HG02885 (cell line): ENCODE results near the gene TMEM198.

Source experiments
- ATAC-seq: cut with Tn5 transposase; IDR thresholded peaks from one replicate; pipeline ENCODE4 v1.9.1; 2021; ENCODE audit warnings: mild to moderate bottlenecking; ENCODE audit not compliant: unreplicated experiment, poor library complexity

Gene TMEM198

DNA sequence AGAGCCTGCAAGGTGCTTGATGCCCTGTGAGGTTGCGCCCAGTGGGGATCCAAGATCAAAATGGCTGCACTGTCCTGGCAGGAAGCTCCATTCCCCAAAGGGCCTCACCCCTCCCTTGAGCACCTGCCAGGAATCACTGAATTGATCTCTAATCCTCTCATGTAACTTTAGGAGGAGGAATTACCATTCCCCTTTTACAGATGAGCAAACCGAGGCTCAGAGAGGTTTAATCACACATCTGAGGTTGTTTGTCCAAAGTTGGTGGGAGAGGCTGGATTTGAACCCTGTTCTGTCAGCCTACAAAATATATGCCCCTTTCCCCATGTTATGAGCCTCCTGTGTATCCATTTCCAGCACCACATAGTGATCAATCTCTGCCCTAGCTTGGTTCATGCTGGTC, 19.0 kb upstream of the TMEM198 start:
- ATAC-seq: no peak

DNA sequence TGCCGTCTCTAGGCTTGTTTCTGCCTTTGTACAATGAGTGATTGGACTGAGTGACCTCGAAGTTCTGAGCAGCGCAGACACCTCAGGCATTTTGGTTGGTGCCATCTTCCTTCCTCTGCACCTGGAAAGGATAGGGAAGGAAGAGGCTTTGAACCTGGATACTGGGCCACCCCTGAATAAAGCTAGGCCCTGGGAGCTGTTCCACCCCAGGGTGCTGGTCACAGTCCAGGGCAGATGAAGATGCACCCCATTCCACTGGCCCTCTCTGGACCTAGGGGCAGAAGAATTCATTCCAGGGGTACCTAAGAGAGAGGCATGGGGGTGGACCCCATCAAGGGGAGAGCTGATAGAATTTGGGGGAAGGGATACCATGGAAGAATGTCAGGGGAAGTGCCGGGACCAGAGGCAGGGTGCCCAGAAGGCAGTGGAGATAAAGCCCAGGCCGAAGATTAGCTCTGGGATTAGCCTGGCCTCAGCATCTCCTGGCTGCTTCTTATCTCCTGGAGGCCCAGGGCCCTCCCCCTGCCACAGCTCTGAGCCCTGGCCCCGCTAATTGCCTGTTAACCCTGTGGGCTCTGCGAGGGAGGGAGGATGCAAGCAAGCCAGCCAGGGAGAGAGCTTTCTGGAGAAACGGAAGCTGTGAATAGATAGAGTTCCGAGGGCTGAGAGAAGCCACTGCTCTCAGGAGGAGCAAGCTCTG, 18.1 kb upstream of the TMEM198 start:
- ATAC-seq: no peak

DNA sequence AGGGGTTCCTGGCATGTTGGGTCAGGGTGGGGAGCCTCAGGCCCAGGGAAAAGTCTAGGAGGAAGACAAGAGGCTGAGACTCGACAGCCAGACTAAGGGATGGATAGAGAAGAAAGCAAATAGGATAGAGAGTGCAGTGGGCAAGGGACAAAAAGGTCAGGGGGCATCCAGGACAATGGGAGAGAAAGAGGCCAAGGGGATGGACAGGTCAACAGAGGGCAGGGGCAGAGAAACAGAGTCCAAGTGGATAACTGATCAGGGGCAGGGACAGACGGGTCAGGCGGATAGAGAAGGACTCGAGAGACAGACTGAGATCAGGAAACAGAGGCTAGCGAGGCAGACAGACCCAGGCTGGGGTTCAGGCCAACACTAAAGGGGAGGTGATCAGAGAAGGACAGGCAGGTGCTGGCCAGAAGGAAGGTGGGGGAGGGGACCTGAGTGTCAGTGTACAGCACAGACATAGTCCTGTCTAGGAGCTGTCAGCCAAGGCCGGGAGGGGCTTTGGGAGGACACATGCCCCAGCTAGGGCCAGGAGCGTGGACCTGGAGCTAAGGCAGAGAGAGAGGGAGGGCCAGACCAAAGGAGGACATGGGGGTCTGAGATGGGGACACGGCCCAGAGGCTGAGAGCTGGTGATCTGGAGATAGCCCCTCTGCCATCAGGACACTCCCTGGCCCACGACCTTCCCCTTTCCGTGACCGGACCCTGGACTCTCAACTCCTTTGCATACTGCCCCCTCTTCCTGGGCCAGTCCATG, 17.3 kb upstream of the TMEM198 start:
- no peak for ATAC-seq

DNA sequence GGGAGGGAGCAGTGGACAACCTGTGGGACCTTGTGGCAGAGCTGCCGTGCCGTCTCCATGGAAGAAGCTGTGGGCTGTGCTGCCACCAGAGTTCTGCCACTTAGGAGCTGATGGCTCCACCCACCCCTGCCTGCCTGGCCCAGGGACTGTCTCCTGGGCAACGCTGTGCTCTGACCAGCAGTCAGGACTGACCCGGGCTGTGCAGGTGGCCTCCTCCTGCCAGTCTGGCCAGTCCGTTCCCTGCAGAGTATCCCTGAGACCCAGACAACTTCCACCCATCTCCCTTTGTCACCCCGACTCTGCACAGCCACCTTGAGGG, 16.8 kb upstream of the TMEM198 start:
- no peak for ATAC-seq

DNA sequence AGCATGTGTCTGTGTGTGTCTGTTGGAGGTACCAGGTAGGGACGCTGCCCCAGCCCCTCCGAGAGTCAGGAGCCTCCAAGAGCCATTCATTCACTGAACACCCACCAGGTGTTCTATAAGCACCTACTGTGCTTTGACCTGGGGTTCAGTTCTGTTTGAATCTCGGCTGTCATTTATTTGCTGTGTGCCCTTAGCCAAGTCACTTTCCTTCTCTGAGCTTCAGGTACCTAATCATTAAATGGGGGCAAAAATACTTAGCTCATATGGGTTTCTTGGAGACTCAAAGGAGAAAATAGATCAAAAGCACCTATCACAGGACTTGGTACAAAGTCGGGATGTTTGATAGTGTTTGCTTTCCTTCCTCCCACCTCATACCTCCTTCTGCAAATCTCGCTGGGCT, 16.4 kb upstream of the TMEM198 start:
- no peak for ATAC-seq

DNA sequence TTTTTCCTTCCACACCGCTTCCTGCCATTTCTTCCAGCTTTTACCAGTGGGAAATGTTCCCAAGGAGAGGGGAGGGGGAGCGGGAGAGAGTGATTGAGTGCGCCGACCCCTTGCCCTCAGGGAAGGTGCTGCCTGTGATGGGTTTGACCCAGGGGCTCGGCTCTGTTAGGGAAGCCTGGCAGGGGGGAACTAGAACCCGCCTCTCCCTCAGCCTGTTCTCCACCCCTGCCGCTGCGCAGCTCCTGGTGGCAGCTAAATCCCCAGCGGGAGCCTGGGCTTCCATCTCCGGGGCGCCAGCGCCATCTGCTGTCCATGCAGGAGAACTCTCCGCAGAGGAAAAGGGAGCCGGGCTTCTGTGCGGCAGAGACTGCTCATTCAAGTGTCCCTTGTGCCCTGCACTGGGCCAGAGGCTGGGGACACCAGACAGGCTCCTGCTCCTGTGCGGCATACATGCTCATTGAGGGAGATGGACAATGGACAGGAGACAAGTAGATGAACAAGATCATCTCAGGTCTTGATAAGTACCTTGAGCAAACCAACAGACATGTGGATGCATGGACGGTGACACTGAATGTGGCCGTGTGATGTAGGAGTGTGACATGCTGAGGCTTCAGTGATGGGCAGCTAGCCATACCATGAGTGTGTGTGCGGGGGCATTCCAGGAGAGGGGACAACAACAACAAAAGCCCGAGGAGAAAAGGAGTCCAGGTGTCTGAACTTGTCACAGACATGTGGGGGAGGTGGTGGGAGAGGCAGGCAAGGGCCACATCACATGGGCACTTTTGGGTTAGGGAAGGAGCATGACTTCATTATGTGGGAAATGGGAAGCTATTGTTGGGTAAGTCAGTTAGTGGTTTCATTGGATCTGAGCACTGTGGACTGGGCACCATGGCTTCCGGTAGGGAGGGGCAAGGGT, 13.5 kb upstream of the TMEM198 start:
- ATAC-seq: peak; percentile 89

DNA sequence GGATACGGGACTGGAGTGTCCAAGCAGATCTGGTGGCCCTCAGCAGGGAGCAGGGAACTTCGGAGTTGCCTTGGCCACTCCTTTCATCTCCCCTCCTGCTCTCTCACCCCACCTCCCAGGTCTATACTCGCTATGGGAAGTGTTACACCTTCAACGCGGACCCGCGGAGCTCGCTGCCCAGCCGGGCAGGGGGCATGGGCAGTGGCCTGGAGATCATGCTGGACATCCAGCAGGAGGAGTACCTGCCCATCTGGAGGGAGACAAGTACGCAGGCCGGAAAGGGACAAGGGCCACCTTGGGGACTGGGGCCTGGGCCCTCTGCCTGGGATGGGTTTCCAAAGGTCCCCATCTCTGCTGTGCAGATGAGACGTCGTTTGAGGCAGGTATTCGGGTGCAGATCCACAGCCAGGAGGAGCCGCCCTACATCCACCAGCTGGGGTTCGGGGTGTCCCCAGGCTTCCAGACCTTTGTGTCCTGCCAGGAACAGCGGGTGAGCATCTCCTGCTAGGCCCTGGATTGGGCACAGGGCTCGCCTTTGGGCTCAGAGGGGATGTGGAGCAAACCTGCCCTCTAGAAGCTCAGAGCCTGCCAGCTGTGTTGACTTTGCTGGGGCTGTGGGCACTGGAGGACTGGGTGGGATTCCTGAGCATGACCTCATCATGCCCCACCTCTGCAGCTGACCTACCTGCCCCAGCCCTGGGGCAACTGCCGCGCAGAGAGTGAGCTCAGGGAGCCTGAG, 12.0 kb upstream of the TMEM198 start:
- ATAC-seq: no peak

DNA sequence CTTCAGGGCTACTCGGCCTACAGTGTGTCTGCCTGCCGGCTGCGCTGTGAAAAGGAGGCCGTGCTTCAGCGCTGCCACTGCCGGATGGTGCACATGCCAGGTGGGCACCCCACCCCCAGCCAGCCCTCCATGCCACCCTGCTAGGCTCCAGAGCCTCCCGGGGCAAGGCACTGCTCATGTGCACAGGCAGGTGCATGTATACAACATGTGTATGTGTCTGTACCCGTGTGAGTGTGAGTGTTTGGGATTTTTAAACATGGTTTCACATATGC, 11.5 kb upstream of the TMEM198 start:
- no peak for ATAC-seq

DNA sequence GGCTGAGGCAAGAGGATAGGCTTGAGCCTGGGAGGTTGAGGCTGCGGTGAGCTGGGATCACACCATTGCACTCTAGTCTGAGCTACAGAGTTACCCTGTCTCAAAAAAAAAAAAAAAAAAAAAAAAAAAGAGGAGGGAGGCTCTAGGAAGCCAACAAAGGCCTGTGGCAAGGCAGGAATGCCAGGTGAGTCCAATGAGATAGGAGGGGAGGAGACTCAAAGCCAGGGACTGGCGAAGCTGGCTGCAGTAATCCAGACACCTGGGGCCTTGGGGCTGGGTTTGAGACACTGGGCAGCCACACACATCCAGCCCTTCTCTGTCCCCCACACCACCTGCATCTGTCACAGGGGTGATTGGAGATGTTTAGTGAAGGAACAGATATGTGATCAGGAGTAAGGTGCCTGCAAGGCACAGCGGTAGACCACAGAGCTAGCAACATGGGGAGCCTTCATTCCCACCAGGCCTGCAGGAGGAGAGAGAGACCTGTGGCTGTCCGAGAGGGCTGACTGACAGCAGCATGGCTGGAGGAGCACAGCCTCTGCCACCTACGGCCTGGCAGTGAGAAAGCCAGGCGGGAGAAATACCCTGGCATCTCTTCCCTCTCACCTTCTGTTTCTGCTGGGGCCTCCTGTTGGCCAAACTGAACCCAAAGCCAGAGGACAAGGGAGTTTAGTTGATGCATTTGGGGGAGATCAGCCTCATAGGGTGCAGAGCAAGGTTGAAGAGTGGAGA, 9.7 kb upstream of the TMEM198 start:
- ATAC-seq: no peak

DNA sequence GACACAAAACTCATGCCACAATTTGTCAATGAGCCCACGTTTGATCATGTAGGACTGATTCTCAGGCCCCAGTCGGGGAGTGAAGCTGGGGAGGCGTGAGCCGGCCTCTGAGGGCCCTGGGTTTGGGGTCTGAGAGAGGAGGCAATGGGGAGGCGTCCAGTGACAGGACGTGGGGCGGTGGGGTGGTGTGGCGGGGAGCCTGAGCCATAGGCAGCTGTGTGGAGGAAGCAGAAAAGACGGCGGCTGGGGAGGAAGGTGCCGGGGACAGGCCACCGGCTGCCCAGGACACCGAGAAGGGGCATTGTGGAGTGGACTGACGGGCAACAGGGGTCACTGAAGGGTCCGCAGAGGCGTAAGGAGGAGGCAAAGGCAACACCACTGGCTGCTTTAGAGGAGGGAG, 7.4 kb upstream of the TMEM198 start:
- no peak for ATAC-seq

DNA sequence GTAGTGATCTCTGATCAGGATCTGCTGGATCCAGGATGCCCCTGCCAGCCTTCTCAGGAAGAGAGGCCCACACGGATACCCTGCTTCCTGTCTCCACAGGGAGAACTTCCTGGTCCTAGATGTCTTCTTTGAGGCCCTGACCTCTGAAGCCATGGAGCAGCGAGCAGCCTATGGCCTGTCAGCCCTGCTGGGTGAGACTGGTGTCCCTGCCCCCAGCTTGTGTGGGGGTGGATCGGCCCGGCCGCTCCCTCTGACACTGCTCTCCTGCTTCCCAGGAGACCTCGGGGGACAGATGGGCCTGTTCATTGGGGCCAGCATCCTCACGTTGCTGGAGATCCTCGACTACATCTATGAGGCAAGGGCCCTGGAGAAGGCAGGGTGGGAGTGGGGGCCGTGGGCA, 6.9 kb upstream of the TMEM198 start:
- no peak for ATAC-seq

DNA sequence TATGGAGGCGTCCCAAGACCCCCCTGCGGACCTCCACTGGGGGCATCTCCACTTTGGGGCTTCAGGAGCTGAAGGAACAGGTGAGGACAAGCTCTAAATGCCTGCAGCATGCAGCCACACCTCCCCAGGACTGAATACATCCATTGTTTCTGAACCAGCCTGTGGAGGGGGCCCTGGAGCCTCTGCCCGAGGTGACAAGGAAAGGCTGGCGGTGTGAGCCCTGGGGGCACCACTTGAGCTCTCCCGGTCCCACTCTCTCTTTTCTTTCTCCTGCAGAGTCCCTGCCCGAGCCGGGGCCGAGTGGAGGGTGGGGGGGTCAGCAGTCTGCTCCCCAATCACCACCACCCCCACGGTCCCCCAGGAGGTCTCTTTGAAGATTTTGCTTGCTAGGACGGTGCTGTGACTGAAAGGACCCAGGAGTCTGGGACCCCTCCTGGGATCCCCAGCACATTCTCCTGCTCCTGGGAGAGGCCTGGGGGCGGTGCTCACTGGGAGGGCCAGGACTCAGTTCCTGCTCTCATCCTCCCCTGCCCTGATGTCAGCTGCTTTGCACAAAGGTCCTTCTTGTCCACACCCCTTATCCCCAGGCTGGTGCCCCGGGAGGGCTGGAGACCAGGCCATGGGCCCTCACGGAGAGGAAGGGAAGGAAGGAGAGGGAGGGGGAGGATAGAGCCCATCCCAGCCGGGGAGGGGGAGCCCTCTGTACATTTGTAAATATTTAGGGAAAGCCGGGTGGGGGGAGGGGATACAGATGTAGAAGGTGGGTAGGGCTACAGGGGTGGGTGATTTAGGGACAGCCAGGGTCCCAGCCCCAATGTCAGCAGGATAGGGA, 6.0 kb upstream of the TMEM198 start:
- ATAC-seq: no peak

DNA sequence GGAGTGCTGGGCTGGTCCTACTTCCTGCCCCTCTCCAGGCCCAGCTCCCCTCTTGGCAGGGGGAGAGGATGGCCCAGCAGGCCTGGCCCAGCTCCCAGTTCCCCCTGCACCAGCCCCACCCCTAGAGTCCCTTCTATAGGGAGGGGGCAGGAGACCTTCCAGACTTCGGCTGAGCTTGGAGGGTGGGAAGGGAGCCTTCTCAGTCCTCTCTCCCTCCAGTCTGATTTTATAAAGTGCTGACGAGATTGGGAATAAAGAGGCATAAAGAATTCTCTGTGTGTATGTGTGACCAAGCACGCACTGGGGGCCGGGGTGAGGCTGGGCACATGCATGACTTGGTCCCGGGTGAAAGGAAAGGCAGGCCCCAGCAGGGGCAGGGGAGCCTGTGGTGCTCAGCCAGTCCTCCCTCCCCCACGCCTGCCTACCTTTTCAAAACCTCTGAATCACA, 5.3 kb upstream of the TMEM198 start:
- no peak for ATAC-seq

DNA sequence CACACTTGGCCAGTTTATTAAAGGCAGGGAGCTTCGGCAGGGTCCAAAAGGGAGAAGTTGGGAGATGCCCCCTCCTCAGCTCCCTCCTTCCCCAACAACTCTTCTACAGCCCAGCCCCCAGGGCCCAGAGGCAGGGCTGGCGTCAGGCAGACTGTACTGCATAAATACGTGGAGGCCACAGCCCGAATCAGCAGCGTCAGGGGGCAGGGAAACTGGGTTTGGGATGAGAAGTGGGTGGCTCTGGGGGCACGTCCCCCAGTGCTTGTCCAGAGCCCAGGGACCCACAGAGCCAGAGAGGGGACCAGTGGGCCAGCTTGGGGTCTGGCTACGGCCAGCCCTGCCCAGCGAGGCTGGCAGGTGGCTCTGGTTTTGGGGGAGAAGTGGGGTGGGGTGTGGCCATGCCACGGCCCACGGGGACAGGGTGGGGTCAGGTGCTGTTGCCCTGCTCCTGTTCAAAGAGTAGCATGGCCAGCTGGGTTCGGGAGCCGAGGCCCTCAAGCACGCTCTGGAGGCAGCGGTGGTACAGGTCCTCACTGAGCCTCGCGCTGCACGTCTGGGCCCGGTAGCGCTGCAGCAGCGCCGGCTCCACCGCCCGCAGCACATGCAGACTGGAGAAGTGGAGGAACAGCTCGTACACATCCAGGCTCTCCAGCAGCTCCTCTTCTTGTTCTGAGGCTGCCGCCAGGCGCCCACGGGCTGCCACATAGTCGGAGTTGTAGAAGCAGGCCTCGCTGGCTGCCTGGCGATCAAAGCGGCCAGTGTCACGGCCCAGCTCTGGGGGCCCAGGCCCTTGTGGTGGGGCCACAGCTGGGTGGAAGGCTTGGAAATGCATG, 4.7 kb upstream of the TMEM198 start:
- ATAC-seq: no peak

DNA sequence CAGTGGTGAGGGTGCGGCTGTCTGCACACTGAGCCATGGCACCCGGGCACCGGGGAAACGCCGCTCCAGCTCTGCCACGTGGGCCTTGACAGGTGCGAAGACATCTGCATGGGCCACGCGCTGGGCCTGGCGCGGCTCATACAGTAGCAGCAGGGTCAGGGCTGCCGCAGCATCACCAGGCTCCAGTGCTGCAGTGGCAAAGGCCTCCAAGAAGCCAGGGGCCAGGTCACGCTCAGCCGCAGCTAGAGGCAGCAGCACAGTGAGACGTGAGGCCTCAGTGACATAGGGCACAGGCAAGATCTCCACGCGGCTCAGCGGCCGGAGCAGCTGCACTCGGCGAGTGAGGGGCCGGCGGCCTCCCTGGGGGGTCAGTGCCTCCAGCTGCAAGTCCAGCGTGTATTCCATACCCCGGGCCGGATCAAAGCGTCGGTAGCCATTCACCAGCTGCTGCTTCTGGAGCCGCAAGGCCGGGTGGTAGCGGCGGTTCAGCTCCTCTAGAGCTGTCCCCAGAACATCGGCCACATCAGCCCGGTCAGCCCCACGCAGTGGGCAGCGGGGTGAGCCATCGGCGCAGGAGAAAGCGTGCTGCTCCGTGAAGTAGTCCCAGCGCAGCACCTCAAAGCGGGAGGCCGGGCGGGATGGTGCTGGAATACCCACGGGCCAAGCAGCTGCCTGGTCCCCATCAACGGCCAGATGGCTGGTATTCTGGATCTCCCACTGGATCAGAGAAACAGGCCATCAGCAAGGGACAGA, 3.7 kb upstream of the TMEM198 start:
- no peak for ATAC-seq

DNA sequence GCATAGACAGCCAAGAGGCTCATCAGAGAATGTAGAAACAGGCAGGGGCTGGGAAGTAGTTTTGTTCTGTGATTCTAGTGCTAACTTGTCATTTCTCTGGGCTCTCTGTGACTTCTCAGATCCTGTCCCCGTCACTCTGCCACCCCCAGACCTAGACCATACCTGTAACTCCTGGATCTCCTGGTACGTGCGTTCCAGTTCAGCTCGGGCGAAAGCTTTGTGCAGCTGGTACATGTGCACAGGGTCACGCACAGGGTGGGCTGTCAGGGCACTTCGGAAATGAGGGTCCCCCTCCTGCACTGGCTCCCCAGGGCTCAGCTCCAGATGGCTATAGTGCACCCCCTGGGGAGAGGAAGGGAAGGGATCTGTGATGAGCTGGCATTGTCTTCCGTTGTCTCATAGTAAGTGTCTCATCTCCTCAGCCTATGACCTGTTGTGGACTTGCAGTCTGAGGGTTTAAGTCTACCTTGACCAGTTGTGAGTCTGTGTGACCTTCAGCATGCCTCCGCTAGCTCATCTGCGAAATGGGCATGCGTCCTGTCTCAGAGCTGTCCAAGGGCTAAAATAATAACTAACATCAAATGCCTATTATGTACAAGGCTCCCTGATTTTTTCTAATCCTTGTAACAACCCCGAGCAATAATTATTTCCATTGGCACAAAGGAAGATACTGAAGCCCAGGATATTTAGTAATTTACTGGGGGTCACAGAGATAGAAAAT, 2.9 kb upstream of the TMEM198 start:
- ATAC-seq: no peak

DNA sequence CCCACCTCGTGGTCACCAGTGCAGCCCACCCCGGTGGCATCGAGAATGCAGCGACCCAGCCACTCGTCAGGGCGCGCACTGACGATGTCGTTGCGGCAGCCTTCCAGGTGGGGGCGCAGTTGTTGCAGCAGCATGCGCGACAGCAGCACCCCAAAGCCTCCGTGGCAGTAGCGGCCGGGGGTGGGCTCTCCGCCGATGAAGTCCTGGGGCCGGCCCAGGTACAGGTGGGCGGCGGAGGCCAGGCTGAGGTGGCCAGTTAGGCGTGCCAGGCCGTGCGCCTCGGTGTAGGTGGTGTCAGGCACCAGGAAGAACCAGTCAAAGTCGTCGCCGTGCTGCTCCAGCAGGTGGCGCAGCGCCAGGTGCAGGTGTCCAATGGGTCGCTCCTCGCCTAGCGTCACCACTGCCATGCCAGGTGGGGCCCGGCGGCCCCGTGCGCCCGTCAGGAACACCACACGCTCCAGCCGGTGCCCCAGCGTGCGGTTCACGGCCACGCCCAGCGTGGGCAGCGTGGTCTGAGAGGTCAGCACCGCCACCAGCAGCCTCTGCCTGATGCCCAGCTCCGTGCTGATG, 2.1 kb upstream of the TMEM198 start:
- ATAC-seq: peak; percentile 55
